Hematopoietic multipotent progenitor cell treated with erythropoietin and hydrocortisone succinate and interleukin-3 and kit ligand, for 6 days (in vitro differentiated cells): ENCODE measurements around the gene AUH.

Experiments
- DNase-seq: peaks from one replicate; pipeline ENCODE4 v3.0.0-alpha.2; 2015

The AUH gene

DNA sequence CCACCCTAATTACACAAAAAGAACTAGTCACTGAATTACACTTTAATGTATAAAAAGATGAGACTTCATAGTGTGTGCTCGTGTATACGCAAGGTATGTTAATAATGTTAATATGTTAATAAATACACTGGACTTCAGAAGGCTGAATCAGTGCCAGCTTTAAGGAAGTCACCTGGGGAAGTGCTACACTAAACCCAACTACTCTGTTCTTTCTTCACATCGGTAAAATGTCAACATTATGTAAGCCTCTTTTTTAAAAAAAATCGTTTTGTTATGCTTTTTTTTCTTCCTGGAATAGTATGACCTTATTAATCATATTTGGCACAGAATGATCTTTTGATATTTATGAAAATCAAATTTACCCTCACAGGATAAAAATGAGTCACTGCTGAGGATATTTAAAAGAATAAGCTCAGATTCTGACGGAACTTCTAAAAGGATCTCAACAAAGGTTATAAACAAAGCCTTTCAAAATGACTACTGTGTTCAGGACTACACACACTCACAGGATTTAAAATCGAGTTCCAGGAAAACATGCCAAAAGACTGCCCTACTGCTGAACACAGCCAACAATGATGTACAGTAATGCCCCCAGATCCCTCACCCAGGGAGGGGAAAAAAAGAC lies 75.9 kb downstream of the AUH start:
- no peak for DNase-seq

DNA sequence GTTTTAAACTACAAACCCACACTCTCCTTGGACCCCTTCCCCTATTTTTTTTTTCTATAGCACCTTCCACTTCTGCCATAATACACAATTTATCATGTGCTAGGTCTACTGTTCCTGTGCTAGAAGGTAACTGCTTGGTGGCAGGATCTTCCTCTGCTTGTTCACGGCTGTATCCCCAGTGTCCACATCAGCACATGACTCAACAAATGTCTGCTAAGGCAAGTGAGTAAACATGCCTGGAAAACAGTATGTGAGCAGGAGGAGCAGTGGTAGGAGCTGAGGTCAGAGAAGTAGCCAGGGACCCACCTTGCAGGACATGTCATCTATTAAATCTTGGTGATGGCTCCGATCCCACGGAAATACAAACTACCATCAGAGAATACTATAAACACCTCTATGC lies 79.4 kb downstream of the AUH start:
- no peak for DNase-seq

DNA sequence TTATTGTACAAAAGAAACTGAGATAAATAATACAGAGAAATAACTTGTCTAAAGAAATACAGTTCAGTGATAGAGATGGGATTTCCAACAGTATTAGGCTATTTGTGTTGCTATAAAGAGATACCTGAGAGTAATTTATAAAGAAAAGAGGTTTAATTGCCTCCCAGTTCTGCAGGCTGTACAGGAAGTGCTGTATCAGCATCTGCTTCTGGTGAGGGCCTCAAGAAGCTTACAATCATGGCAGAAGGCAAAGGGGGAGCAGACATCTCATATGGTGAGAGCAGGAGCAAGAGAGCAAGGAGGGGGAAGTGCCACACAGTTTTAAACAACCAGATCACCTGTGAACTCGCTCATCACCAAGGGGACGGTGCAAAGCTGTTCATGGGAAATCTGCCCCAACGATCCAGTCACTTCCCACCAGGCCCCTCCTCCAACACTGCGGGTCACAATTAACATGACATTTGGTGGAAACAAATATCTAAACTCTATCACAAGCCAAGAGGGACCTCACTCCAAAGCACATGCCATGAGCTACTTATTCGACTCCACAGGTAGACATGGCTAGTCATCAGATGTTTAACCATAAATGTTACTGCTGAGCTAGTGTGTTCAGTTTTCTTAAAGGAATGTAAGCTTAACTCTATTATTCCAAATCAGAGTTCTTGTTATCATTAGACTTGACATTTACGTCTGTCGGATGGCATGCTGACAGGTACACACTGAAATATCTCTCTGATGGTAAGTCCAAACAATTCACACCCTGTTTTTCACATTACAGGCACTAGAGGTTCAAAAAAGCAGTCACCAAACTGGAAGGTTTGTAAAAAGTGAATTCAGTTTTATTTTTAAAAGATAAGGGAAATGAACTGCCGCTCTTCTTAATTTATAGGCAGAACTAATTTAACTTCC lies 82.2 kb downstream of the AUH start:
- no peak for DNase-seq

DNA sequence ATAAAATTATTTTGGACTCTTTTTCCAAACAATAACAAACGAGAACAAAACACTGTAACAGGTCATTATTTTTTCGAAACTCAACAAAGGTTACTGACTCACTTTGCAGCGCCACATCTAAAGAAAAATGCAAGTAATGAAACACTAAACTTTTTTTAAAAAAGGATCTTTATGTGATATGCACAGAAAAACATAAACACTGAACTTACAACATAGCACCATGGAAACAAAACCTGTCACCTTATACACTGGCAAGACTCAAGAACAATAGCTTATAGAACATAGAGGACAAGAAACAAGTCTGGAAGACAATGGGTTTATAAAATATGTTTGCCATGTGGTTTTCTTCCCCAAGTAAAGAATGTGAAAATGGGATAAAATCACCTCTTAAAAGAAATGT lies 85.2 kb downstream of the AUH start:
- DNase-seq = no peak

DNA sequence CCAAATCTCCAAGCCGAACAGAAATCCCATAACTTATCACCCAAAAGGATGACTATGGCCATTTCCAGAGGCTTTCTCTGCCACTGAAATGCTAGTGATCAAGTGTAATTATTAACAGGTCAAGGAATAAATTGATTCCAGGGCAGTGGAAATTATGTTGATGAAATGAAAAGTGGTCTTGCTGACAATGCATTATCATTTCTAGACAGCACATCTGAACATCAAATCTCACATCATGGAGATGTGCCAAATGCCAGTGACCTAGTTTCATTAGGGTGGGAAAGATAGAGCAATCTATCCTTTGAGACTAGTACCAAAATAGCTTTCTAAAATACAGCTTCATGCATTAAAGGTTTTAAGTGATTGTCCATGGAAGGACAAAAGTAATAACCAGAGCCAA lies 86.1 kb downstream of the AUH start:
- no peak for DNase-seq

DNA sequence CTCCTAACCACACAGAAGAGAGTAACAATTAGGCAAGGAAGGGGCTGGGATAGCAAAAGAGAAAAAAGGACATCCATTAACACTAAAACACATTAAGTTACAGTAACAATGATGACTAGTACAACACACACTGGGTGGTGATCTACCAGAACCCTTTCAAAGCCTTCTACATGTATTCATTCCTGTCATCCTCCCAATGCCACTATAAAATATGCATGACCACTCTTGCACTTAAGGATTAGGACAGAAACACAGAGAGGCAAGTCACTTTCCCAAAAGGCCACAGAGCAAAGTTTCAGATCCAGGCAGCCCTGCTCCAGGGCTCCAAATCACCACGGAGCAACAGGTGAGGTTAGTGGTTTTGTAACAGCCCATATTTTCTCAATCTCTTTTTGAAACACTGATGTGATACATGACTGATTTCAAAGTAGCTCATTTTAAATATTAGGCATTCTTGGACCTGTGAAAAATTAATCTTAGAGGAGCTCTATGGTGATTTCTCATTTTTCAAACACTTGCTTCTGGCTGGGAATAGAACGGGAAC lies 86.7 kb downstream of the AUH start:
- no peak for DNase-seq

DNA sequence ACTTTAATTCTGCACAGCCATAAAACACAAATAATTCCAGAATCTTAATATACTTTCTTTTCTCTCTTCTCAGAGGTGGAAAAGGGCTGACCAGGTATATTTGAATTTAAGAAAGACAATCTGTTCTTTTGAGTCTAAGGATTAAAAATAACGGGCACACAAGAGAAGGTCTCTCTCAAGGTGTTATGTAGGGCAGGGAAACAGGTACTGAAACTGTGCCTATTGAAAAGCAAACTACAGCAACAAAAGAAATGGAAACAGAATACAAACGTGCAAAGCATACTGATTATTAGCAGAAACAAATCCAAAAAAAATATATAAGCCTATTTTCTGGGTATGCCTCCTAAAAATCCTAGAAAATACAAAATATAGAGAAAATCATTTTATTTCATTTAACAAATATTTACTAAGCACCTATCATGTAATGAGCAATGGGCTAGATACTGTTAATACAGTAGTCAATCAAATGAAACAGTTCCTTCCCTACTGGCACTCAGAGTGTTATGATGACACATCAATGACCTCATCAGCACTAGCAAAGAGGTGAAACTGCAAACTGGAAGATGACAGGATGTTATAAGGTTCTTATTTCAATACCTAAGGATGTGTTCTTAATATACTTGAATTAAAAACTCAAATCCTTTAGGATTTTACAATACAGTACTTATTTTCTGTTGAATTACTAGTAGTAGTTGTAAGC lies 87.7 kb downstream of the AUH start:
- DNase-seq = peak; percentile 29

DNA sequence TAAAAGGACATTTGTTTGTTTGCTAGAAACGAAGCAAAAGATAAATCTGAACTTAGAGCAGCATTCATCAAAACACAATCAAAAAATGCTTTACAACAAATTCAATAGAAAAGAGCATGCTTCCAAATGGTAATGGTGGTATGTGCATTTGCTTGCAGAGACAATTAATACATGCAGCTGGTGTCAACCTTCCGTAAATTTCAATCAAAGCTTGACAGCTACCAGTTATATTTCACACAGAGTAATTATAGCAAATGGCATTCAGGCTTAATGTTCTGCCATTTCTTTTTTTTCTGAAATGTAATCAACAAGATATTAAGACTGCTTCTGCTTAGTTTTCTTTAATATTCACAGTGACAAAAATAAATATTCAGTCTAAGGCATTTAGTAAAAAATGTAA lies 90.6 kb downstream of the AUH start:
- no peak for DNase-seq

DNA sequence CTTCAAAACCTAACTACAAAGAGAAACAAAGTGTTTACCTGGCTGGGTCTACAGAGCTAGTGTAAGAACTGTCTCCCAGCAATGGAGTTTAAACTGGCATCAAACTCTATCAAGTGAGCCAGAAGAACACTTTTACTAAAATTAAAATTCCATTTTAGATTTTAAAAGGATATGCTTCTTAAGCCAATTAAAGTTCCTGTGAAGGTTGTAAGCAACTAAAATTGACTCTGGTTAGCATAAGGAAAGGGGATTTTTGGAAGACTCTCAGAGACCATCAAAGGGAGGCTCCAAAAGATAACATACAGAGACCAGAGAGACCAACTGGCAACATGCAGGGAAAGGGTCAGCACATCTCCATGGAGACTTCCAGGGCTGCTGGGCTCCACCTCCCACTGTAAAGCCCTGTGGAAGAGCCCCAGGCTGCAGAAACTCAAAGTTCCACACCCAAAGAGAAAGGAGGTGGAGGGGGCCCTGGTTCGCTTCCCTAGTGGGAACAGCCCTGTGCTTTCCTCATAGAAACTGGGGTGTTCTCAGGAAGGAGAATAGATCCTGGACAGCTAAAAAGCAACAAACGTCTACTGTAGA lies 91.7 kb downstream of the AUH start:
- DNase-seq = no peak

DNA sequence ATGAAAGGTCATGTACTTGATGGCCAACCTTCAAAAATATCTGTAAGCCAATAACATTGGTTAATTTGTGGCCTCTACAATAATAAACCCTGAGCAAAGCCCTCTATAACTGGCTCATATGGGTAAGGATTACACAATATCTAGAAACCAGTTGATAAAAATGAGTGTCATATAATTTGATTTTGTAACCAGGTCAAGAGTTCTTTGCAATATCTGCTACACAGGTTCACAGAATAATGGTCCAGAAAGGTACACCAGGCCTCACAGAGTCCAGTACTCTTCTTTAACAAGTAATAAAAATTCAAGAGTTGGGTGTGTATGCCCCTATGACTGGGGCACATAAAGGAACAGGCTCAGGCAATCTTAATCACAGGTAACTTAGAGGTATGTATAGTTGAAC lies 95.3 kb downstream of the AUH start:
- DNase-seq = no peak

DNA sequence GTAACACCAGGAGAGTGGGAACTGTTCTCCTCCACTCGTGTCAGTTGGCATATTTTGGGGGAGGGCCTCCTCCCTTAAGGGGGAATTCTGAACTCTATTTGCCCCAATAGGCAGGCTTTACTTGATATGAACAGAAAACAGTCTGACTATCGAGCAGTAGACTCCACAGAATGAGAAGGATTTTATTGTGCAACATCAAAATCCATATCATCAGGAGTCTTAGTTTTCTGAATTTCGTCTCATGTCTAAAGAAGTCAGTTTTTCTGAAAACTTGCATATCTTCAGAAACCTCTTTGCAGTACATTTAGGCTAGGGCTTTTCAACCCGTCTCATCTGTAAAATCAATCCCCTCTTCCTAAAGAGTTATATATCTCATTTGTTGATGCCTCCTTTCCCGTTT lies 96.2 kb downstream of the AUH start:
- no peak for DNase-seq

DNA sequence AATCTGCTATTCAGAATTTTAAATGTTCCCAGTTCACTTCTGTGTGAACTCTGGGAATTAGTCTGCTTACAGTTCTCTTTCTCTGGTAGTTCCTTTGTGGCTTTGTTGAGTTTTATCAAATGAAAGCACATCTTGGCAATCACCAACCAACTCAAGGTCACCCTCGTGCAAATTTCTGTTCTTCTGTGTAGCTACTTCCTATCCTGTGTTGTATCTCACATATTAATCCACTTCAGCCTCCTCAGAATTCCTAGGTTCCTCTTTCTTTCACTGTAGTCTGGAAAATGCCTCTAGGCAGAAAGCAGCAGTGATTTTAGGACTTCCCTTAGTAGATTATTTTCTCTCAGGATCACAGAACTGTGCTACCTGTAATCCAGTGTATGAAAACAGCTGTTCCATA lies 100.3 kb downstream of the AUH start:
- no peak for DNase-seq

DNA sequence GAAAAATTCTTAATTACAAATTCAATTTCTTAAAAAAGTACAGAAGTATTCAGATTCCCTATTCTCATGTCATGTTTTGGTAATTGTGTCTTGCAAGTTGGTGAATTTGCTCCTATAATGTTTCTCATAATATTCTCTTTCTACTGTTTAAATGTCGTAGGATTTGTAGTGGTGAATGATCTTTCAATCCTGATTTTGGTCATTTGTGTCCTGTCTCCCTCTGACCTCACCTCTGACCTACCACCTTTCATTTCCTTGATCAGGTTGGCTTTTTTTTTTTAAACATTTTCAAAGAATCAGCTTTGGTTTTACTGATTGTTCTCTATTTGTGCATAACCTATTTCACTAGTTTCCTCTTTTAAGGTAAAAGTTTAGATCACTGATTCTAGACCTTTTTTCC lies 102.6 kb downstream of the AUH start:
- no peak for DNase-seq

DNA sequence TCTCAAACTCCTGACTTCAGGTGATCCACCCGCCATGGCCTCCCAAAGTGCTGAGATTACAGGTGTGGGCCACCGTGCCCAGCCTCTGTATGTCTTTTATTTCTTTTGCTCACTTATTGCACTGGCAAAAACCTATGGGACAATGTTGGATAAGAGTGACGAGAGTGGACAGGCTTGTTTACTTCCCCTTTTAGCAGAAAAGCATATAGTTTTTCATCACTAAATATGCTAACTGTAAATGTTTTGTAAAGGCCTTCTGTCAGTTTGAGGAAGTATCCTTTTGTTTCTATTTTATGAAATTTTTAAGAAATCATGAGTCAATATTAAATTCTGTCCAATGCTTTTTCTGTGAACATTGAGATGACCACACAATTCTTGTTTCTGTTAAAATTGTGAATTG lies 103.3 kb downstream of the AUH start:
- DNase-seq = peak; percentile 36

DNA sequence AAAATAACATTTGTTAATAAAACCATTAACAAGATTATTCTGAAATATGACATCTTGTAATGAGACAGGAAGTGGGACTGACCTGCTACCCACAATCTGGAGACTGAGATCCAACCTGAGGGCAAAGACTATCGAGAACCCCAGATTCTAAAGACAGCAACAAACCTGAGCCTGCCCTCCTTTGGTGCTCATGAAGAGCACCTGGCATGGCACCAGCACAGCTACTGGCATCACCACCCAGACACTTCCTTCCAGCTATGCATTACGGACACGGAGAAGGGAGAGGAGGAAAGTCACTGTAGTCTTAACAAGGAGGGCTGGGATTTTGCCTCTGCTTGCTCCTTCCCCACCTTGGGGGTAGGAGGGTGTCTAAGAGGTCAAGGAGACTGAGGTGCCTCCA lies 105.5 kb downstream of the AUH start:
- no peak for DNase-seq

DNA sequence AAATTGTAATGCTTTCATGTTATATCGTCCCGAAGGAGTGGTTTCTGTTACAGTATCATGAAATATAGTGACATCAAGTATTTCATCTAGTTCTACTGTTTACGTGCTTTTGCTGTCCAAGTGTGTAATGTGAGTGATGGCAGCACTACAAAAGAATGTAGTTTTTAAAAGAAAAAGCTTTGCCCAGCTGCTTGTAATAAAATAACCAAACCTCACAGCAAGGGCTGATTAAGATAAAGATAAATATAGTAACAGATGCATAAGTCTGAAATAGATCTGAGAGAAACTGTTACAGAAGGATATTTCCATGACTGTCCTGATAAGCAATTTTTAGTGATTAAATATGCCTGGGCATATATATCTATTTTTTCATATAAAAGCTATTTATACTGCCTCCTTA lies 106.4 kb downstream of the AUH start:
- DNase-seq = no peak

DNA sequence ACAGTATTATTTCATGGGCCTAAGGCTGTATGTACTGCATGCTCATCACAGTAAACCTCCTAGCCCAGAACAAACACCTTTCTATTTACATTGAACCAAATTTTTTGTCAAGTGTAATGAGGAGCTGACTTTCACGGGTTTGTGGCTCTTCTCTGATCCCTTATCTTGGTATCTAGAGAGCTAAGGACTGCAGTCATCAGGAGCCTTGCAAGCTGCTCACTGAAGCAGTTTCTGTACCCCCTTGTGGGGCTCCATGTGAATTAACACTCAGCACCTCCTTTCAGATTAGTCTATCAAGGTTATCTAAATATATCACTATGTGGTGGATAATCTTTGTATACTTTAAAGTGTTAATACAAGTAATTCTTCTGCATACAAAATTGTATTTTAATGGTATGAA lies 108.2 kb downstream of the AUH start:
- DNase-seq = peak; percentile 74

DNA sequence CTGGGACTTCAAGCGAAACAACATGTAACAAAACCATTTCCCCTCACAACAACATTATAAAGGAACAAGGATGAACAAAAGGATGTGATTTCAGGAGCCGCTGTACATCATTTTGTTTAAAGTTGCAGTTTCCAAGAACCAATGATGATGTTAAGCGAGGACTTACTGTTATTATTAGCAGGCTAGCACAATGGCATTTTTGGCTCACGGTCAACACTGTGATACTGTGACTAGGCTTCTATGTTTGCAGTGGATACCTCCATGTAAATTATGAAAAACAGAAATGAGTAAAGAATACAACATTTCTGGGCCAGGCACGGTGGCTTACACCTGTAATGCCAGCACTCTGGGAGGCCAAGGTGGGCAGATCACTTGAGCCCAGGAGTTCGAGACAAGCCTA lies 113.0 kb downstream of the AUH start:
- DNase-seq = no peak

DNA sequence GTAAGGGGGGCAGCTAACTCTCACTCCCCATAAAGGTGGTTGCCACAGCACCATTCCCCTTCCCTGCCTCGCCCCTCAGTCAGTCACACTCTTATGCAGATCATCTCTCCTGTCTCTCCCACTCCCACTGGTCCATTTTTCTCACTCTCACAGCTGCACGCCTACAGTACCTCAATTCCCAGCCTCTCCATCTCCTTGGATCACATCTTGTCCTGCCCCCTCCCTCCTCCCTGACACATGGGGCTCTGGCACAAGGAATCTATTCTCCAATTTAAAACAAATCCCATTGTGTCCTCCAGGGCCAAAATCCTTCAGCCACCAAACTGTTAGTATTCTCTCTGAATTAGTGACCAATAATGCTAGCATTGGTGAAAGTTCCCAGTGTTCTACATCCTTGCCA lies 114.4 kb downstream of the AUH start:
- no peak for DNase-seq

DNA sequence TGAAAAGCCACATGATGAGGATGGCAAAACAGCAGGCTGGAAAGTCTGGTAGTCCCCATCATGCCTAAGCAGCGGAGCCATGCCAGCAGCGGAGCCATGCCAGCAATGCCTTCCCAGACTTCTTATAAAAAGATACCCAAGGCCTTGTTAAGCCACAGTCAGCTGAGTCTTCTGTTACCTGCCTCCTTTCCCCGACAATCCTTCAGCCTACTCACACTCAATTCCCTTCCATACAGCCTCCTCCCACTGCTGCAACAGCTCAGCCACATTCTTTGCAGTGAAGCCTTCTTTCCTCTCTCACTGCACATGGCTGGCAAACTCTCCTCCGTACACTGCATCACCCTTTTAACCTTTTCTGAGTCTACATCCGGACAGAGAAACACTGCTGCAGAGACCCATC lies 114.9 kb downstream of the AUH start:
- DNase-seq = no peak

DNA sequence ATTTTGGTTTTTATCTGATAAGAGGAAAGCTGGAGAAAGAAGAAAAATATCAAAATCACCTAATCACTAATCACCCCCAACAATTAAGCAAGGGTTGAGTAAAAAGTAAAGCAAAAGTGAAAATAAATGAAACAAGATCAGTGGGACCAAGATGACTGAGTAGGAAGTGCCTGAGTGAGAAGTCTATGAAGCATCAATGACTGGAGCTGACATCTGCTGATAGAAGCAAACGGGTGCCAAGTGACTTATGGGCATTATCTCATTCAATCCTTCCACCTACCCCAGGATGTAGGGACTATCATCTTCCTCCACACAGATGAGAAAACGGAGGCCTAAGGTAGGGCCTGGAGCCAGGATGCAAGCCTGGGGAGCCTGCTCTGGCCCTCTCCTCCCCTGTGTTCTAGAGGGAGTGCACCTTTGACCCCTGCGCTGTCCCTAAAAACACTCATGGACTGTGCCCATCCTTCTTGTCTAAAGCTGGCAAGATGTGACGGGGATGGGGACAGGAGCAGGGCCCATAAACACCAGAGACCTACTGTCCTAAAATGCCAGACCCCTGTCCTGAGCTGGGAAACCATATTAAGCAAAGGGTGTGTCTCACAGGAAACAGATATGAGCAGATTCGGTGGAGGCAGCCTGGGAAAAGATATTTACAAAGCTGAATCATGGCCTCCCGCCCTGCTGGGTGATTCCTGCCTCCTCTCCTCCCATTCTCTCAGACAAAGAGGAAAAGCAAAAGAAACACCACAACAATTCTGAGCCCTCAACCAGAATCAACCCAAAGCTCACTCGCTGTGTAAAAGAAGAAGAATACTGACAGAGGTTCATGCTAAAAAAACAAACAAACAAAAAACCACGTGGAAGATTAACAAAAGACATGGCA lies 116.0 kb downstream of the AUH start:
- peak; percentile 15 for DNase-seq

DNA sequence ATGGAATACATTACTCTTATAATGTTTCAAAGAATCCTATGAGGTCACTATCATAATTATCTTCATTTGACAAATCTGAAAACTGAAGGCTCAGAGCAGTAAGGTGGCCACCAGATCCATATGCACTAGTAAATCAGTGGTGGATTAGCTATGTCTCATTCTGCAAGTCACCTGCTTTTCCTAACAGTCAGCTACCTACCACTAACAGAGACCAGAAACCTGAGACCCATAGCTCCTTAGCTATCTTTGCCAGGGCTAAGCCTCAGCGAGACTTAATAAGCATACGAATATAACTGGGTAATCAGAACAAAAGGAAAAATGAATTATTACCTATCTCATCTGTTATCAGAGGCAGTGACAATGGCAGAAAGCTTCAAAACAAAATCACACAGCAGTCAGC lies 118.7 kb downstream of the AUH start:
- no peak for DNase-seq
